ENCODE data around the gene KASH5.

DNA sequence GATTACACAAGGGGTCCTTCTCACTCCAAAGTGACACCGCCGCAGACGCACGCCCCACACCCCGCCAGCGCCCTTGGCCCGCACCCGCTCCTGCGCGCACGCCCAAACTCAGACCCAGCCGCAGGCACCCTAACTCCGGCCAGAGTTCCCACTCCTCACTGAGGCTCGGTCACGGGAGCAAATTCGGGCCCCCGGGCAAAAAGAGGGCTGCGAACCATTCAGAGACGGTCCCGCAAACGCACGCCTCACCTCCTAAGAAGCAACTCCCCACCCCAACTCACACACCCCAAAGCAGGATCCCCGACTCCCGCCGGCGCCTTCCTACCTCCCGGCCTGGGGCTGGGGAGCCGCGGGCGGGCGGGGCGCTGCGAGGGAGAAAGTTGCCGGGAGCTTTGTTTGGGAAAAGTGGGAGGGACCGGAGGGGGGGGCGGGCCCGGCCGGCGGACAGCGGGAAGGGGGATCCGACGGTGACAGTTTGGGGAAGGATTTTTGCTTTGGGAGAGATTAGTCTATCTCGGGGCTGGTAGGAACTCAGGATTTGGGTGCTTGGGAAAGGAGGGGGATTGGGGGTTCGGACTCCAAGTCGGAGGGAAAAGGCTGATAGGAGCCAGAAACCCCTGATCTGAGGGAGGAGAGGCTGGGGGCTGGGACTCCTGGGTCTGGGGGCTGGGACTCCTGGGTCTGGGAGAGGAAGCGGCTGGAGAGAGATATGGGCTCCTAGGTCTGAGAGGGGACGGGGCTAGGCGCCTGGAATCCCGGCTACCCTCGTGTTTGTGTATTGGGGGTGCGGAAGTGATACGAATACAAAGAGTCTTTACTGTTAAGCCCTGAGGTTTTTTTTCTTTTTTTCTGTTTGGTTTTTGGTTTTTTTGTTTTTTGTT is 25.8 kb upstream of the KASH5 start, which contains the start of gene TEAD2:
- TF ChIP-seq, protein P1, sequence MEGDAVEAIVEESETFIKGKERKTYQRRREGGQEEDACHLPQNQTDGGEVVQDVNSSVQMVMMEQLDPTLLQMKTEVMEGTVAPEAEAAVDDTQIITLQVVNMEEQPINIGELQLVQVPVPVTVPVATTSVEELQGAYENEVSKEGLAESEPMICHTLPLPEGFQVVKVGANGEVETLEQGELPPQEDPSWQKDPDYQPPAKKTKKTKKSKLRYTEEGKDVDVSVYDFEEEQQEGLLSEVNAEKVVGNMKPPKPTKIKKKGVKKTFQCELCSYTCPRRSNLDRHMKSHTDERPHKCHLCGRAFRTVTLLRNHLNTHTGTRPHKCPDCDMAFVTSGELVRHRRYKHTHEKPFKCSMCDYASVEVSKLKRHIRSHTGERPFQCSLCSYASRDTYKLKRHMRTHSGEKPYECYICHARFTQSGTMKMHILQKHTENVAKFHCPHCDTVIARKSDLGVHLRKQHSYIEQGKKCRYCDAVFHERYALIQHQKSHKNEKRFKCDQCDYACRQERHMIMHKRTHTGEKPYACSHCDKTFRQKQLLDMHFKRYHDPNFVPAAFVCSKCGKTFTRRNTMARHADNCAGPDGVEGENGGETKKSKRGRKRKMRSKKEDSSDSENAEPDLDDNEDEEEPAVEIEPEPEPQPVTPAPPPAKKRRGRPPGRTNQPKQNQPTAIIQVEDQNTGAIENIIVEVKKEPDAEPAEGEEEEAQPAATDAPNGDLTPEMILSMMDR (conservative IDR thresholded peaks at IDR 0.05; ENCODE audit: low read length): no peak
- TF ChIP-seq EZH2phosphoT487 (IDR thresholded peaks at IDR 0.05; ENCODE audit: borderline replicate concordance, low read depth, low read length): no peak

Measured in OCI-LY7 (cell line).